Activated CD4-positive, CD25-positive, alpha-beta regulatory T cell treated with anti-CD3 and anti-CD28 coated beads, Interleukin-2, amount 50 U/mL, for 72 hours (primary cell): ENCODE measurements around the gene CCDC47.

Experiments
- DNase-seq: peaks from one replicate; pipeline ENCODE4 v3.0.0; 2021

CCDC47 gene

GRCh38 chr17:63697341-63698286, 75.8 kb downstream of the CCDC47 start:
- DNase-seq: peak; percentile 71

DNA sequence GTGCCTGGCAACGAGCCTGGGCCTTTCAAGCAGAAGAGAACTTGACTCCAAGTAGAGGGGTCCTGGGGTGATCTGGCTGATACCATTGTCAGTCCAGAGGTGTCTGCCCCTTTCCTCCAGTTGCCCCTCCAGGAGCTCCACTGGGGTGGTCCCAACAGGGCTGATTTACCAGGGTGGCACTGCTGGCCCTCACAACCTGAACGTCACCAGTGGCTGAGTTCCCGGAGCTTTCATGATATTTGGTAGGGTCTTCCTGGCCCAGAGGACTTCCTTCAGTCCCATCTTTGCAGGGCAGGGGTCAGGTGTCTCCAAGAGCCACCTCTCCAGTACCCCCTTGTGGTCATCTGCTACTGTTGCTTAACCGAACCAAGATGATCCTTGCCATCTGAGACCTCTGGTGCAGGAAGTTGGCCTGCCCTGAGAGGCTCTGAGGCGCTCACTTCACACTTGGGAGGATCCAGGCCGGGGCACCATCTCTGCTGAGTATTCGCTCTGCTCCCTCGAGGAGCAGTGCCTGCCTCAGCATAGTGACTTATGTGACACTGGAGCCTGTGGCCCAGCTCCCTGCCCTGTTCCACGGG, 76.9 kb downstream of the CCDC47 start:
- DNase-seq: no peak

DNA sequence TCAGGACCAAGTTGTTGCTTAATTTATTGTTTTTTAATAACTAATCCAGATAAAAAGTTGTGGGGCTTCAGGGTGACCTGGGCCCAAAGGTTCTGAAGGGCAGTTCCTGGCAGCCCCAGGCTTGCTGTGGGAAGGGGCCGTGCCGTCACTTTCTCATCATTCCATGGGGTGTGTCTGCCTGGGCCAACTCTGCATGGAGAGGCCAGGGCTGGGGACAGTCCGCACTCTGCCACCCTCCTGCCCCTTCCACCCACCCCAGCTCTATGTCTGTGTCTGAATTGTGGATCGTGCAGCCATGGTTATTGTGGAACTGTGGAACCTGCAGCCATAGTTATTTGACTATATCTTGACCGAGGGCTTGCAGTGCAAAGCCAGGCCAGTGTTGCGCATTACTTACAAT, 77.5 kb downstream of the CCDC47 start:
- DNase-seq: no peak
